HepG2 (cell line): Measurements from ENCODE around the gene ZXDC. TPM values are rescaled to one million over a fixed set of nuclear protein-coding genes. Genes with fewer than 3 reads are reported as not detected.

ENCODE experiments used
- DPF2 ChIP-seq: sonication (generic); formaldehyde crosslinking; IDR thresholded peaks from 2 replicates; pipeline ENCODE4 v1.4.0; 2020; ENCODE audit warnings: mild to moderate bottlenecking, low read depth, missing genetic modification reagents, borderline replicate concordance
- EP300 ChIP-seq, 3 experiments: sonication (generic) in 1 of 3; formaldehyde crosslinking in 1 of 3; IDR thresholded peaks; 2 replicates each; pipeline versions ENCODE4 v1.5.1 to v1.6.1; 2011 to 2020; ENCODE audit warnings: low read depth in 2 of 3, low read length in 2 of 3, borderline replicate concordance in 1 of 3, improper control_type of control experiment in 1 of 3, mild to moderate bottlenecking in 1 of 3, missing genetic modification reagents in 1 of 3, moderate library complexity in 1 of 3
- GABPA ChIP-seq, 2 experiments: IDR thresholded peaks; 2 replicates each; pipeline ENCODE4 v1.6.1; 2011 to 2016; ENCODE audit warnings: low read depth in 2 of 2, low read length in 1 of 2, missing biosample characterization in 1 of 2, missing genetic modification characterization in 1 of 2
- JUND ChIP-seq: sonication (generic); formaldehyde crosslinking; IDR thresholded peaks from 2 replicates; pipeline ENCODE4 v1.8.0; 2022; ENCODE audit warnings: mild to moderate bottlenecking, missing genetic modification reagents
- MATR3 ChIP-seq: sonication (generic); formaldehyde crosslinking; IDR thresholded peaks from 2 replicates; pipeline ENCODE4 v1.4.0; 2020; ENCODE audit warnings: missing genetic modification reagents
- MBD4 ChIP-seq: IDR thresholded peaks from 2 replicates; pipeline ENCODE4 v1.6.1; 2012; ENCODE audit warnings: low read length, inconsistent platforms, borderline replicate concordance
- RAD21 ChIP-seq: fragments of 450-650 bp; formaldehyde crosslinking; IDR thresholded peaks from 2 replicates; pipeline ENCODE4 v1.5.0; 2020; ENCODE audit warnings: mild to moderate bottlenecking
- RARA ChIP-seq: IDR thresholded peaks from 2 replicates; pipeline ENCODE4 v1.6.1; 2016; ENCODE audit warnings: missing genetic modification reagents, missing compliant biosample characterization
- SNRNP70 ChIP-seq: fragments of 200-400 bp; formaldehyde crosslinking; IDR thresholded peaks from 2 replicates; pipeline ENCODE4 v1.6.1; 2017; ENCODE audit warnings: mild to moderate bottlenecking, low read depth, low read length, moderate library complexity
- THAP11 ChIP-seq: IDR thresholded peaks from 2 replicates; pipeline ENCODE4 v1.6.1; 2016; ENCODE audit warnings: missing biosample characterization, missing genetic modification reagents
- ZNF432 ChIP-seq: sonication (generic); formaldehyde crosslinking; IDR thresholded peaks from 2 replicates; pipeline ENCODE4 v1.5.0; 2020; ENCODE audit warnings: missing genetic modification reagents, mild to moderate bottlenecking, borderline replicate concordance
- ZNF501 ChIP-seq: sonication (generic); formaldehyde crosslinking; IDR thresholded peaks from 2 replicates; pipeline ENCODE4 v1.5.1; 2020; ENCODE audit warnings: mild to moderate bottlenecking, moderate library complexity, missing genetic modification reagents
- ZNF749 ChIP-seq: sonication (generic); formaldehyde crosslinking; IDR thresholded peaks from 2 replicates; pipeline ENCODE4 v1.8.0; 2022; ENCODE audit warnings: mild to moderate bottlenecking, missing genetic modification reagents, moderate library complexity, borderline replicate concordance
- ZSCAN9 ChIP-seq: IDR thresholded peaks from 2 replicates; pipeline ENCODE4 v1.6.1; 2016; ENCODE audit warnings: borderline replicate concordance
- polyA plus RNA-seq, 8 experiments: library from polyadenylated mRNA; depleted of rRNA in 3 of 8; stranded (reverse) in 7 of 8; unstranded in 1 of 8; fragments of >200 nt; fragmentation: Illumina TruSeq in 4 of 8; extraction: Trizol in 4 of 8; gene quantifications; 2 replicates each; pipeline versions ENCODE4 v1.2.1 to v1.2.3, GENCODE V29; 2011 to 2016; ENCODE audit warnings: low read depth in 4 of 8, missing spikeins in 1 of 8, mixed read lengths in 1 of 8; ENCODE audit not compliant: insufficient read depth in 1 of 8
- total RNA-seq, 5 experiments: library from RNA; depleted of rRNA; stranded (reverse); fragments of >200 nt; fragmentation: Illumina TruSeq; extraction: Trizol; gene quantifications; 2 replicates each; pipeline ENCODE4 v1.2.3, GENCODE V29; 2016; ENCODE audit warnings: low read depth in 1 of 5
- TF ChIP-seq, protein P1 (sequence below): sonication (generic); formaldehyde crosslinking; IDR thresholded peaks from 2 replicates; pipeline ENCODE4 v1.4.0; 2020; ENCODE audit warnings: missing genetic modification reagents
- TF ChIP-seq, protein P2 (sequence below): sonication (generic); formaldehyde crosslinking; IDR thresholded peaks from 2 replicates; pipeline ENCODE4 v1.5.1; 2020; ENCODE audit warnings: missing genetic modification reagents, mild to moderate bottlenecking, borderline replicate concordance
- TF ChIP-seq, protein P3 (sequence below): sonication (generic); formaldehyde crosslinking; IDR thresholded peaks from 2 replicates; pipeline ENCODE4 v1.5.1; 2020; ENCODE audit warnings: mild to moderate bottlenecking, missing genetic modification reagents, borderline replicate concordance
- TF ChIP-seq, protein P4 (sequence below): sonication (generic); formaldehyde crosslinking; IDR thresholded peaks from 2 replicates; pipeline ENCODE4 v1.8.1; 2023; ENCODE audit warnings: missing genetic modification reagents, inconsistent platforms, borderline replicate concordance

ZXDC gene
- total and polyA plus RNA-seq, 2 of the 13 experiments (the other 11 are each of a cell fraction or from before 2014, with no cell fraction given): 17.6 to 21.2 TPM

DNA sequence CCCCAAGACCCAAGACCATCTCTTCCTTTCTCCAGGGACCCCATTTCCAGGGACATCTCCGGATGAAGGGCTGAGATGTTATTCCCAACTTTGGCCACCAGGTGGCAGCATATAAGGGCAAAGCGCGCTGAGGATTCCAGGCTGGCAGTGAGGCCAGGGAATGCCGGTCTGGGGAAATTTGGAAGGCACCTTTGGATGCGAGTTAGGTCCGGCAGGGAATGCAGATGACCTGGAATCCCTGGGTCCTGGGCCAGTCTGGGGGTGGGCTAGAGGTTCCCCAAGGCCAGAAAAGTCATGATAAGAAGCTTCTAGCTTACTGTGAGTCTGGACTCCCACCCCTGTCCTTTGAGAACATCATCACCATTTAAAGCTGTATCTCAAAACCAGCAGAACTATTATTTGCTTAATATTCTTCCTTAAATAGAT lies 46.7 kb upstream of the ZXDC start (continued):
- TF ChIP-seq GABPA (IDR thresholded peaks at IDR 0.05; ENCODE audit: low read depth, low read length) (no peak), GABPA (CRISPR knock-in tag; IDR thresholded peaks at IDR 0.05; ENCODE audit: low read depth) (no peak), ZNF501 (CRISPR knock-in tag) (no peak), ZNF749 (CRISPR knock-in tag) (no peak), DPF2 (no peak), THAP11 (CRISPR knock-in tag) (no peak), MBD4 (no peak), MATR3 (CRISPR knock-in tag) (no peak), ZSCAN9 (CRISPR knock-in tag) (no peak), ZNF432 (CRISPR knock-in tag) (no peak), JUND (no peak), RAD21 (CRISPR knock-in tag) (peak; percentile 80), SNRNP70 (no peak), EP300 (IDR thresholded peaks at IDR 0.05; ENCODE audit: low read depth in 2 of 2, low read length in 2 of 2) (no peak), EP300 (CRISPR knock-in tag; IDR thresholded peaks at IDR 0.05; ENCODE audit: borderline replicate concordance) (no peak), RARA (CRISPR knock-in tag) (no peak)
- TF ChIP-seq, protein P1, sequence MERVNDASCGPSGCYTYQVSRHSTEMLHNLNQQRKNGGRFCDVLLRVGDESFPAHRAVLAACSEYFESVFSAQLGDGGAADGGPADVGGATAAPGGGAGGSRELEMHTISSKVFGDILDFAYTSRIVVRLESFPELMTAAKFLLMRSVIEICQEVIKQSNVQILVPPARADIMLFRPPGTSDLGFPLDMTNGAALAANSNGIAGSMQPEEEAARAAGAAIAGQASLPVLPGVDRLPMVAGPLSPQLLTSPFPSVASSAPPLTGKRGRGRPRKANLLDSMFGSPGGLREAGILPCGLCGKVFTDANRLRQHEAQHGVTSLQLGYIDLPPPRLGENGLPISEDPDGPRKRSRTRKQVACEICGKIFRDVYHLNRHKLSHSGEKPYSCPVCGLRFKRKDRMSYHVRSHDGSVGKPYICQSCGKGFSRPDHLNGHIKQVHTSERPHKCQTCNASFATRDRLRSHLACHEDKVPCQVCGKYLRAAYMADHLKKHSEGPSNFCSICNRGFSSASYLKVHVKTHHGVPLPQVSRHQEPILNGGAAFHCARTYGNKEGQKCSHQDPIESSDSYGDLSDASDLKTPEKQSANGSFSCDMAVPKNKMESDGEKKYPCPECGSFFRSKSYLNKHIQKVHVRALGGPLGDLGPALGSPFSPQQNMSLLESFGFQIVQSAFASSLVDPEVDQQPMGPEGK (CRISPR knock-in tag): 0 out of 2 replicates have a peak, but pooled peaks have one; percentile 24
- TF ChIP-seq, protein P2, sequence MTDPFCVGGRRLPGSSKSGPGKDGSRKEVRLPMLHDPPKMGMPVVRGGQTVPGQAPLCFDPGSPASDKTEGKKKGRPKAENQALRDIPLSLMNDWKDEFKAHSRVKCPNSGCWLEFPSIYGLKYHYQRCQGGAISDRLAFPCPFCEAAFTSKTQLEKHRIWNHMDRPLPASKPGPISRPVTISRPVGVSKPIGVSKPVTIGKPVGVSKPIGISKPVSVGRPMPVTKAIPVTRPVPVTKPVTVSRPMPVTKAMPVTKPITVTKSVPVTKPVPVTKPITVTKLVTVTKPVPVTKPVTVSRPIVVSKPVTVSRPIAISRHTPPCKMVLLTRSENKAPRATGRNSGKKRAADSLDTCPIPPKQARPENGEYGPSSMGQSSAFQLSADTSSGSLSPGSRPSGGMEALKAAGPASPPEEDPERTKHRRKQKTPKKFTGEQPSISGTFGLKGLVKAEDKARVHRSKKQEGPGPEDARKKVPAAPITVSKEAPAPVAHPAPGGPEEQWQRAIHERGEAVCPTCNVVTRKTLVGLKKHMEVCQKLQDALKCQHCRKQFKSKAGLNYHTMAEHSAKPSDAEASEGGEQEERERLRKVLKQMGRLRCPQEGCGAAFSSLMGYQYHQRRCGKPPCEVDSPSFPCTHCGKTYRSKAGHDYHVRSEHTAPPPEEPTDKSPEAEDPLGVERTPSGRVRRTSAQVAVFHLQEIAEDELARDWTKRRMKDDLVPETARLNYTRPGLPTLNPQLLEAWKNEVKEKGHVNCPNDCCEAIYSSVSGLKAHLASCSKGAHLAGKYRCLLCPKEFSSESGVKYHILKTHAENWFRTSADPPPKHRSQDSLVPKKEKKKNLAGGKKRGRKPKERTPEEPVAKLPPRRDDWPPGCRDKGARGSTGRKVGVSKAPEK (CRISPR knock-in tag): no peak
- TF ChIP-seq, protein P3, sequence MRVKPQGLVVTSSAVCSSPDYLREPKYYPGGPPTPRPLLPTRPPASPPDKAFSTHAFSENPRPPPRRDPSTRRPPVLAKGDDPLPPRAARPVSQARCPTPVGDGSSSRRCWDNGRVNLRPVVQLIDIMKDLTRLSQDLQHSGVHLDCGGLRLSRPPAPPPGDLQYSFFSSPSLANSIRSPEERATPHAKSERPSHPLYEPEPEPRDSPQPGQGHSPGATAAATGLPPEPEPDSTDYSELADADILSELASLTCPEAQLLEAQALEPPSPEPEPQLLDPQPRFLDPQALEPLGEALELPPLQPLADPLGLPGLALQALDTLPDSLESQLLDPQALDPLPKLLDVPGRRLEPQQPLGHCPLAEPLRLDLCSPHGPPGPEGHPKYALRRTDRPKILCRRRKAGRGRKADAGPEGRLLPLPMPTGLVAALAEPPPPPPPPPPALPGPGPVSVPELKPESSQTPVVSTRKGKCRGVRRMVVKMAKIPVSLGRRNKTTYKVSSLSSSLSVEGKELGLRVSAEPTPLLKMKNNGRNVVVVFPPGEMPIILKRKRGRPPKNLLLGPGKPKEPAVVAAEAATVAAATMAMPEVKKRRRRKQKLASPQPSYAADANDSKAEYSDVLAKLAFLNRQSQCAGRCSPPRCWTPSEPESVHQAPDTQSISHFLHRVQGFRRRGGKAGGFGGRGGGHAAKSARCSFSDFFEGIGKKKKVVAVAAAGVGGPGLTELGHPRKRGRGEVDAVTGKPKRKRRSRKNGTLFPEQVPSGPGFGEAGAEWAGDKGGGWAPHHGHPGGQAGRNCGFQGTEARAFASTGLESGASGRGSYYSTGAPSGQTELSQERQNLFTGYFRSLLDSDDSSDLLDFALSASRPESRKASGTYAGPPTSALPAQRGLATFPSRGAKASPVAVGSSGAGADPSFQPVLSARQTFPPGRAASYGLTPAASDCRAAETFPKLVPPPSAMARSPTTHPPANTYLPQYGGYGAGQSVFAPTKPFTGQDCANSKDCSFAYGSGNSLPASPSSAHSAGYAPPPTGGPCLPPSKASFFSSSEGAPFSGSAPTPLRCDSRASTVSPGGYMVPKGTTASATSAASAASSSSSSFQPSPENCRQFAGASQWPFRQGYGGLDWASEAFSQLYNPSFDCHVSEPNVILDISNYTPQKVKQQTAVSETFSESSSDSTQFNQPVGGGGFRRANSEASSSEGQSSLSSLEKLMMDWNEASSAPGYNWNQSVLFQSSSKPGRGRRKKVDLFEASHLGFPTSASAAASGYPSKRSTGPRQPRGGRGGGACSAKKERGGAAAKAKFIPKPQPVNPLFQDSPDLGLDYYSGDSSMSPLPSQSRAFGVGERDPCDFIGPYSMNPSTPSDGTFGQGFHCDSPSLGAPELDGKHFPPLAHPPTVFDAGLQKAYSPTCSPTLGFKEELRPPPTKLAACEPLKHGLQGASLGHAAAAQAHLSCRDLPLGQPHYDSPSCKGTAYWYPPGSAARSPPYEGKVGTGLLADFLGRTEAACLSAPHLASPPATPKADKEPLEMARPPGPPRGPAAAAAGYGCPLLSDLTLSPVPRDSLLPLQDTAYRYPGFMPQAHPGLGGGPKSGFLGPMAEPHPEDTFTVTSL (CRISPR knock-in tag): no peak
- TF ChIP-seq, protein P4, sequence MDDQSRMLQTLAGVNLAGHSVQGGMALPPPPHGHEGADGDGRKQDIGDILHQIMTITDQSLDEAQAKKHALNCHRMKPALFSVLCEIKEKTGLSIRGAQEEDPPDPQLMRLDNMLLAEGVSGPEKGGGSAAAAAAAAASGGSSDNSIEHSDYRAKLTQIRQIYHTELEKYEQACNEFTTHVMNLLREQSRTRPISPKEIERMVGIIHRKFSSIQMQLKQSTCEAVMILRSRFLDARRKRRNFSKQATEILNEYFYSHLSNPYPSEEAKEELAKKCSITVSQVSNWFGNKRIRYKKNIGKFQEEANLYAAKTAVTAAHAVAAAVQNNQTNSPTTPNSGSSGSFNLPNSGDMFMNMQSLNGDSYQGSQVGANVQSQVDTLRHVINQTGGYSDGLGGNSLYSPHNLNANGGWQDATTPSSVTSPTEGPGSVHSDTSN: no peak
